HG02610 (cell line): ENCODE measurements around the gene PDLIM7.

ENCODE experiments used
- ATAC-seq: cut with Tn5 transposase; IDR thresholded peaks from one replicate; pipeline ENCODE4 v1.9.1; 2021; ENCODE audit warnings: mild to moderate bottlenecking, moderate library complexity; ENCODE audit not compliant: unreplicated experiment

Gene PDLIM7

DNA sequence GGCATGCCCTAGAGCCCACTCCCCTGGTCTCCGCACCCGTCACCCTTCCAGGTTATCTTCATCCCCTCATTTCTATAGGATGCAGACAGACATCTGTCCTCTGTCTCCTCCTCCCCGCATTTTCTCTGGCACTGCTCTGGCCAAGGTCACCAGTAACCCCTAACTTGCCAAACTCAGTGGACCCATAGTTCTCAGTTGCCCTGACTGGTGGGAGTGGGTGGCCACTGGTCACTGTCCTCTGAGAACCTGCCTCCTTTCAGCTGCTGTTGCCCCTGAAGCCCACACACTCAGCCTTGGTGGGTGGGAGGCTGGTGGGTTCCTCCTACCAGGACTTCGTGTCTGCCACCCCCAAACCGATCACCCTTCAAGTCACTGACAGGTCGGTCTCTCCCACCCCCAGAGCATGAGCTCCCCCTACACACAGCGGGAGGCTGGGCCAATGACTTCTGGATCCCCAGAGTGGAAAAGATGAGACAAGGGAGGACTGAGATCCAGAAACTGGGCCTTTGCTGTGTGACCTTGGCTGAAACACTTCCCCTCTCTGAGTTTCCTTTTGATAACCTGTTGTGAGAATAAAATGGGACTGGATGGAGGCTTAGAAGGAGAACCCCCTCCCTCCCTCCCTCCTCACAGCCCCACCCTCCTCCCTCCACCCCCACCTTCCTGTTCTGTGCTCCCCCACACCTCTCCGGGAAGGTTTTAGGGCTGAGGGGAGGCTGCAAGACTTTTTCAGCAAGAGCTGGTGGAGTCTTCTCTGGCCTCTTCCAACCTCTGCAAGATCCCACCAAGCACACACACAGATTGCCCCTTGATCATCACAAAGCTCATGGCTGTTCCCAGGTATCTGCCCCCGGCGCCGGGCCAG is 21.6 kb downstream of the PDLIM7 start:
- no peak for ATAC-seq

DNA sequence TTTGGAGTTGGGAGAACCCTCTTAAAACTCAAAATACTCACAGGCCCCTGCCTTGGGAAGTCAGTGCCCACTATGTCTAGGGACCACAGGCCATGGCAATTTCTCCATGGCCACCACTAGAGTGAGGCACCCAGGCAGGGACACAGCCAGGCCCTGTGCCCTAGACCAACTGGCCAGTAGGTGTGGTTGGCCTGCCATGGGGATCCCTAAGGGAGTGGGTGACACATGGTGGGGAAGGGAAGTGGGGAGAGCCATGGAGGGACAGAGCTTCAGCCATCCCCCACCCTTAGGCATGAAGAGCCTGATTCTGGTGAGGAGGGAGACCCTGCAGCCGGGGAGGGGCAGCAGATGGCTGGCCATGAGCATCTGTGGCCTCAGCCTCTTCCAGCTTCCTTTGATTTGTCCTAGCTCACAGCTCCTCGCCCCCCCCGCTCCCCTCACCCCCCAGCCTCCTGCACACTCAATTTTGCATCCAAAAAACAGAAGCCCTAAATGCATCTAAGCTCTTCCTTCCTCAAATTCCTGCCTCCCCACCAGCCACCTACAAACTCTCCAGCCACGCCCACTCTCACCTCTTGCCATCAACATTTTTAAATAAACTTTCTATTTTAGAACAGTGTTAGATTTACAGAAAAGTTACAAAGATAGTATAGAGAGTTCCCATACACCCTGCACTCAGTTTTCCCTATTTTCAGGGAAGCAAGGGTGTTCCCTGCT is 22.4 kb downstream of the PDLIM7 start:
- no peak for ATAC-seq

DNA sequence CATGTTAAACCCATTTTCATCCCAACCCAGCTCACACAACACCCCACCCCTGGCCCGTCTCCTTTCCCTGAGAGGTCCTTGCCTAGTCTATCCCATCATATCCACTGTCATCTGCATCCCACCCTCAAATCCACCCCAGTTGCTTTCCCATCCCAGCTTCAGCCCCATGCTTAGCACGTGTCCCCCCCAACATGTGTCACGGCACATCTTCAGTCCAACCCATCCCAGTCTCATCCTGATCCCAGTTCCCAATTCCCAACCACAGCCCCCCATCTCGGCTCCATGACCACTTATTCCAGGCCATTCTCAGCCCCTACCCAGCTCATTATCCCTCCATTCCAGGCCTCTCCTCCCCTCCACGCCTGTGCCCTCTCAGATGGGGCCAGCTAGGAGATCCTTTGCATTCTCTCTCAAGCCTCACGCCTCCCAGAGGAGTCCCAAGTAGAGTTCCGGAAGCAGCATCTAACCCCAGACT is 23.4 kb downstream of the PDLIM7 start:
- no peak for ATAC-seq

DNA sequence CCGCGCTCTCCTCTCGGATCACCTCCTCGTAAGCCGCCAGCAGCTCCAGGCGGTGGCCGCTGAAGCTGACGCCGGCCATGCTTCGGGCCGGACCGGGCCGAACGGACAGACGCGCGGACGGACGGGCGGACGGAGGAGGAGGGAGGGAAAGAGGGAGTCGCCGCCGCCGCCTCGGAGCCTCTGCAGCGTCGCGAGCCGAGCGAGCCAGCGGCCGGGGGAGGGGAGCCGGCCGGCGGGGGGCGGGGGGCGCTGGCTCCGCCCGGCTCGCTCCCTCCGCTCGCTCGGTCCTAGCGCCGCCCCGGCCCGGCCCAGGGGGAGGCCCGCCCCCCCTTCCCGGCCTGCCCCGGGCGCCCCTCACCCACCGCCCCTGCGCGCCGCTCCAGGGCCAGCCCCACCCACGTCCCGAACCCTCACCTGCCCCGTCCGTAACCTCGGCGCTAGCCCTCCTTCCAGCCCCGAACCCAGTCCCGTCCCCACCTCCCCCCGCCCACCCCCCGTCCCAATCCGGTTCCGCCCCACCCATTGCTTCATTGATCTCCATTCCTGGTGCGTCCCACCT is 23.9 kb downstream of the PDLIM7 start, which contains the start of gene DBN1:
Gene DBN1, minus strand, starts transcription at position 192 of the 559 bp plus-strand sequence. Its CDS starts 113 bp downstream, at position 79.
- no peak for ATAC-seq

DNA sequence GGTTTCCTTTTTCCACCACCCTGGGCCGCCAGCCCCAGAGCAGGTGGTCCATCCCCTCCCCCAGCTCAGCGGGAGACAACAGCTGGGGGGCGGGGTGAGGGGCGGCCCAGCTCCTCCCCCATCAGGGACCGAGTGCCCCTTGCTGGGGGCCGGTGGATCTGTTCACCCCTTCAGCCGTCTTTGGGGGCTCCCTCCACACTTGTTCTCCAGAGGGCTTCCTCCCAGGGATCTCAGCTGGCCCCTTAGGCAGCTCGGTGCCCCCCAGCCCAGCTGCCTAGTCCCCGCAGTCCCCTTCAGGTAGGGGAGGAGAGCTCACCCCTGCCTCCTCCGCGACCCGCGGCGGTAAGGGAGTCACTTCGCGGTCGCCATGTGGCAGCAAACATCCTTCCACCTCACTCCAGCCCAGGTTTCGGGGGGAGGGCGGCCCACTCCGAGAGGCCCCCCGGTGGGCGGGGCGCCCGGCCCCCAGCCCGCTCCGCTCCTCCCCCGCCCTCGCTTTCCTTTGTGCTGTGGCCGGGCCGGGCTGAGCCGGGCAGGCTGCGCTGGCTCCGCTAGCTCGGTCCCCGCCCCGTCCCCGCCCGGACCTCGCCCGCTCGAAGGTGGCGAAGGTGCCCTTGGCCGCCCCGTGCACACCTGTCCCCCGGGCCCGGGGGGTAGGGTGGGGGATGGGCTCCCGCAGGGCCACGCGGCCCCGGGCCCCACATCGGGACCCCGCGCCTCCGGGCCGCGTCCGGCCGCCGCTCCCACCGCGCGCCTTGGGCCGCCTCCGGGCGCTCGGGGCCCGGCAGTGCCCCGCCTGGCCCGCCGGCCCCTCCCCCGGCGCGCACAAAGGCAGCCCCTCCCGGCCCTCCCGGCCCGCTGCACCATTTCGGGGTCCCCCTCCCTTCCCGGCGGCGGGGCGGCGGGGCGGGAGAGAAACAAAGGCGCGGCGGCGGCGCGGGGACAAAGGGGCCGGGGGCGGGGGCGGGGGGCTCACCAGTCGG is 24.7 kb downstream of the PDLIM7 start:
- no peak for ATAC-seq

DNA sequence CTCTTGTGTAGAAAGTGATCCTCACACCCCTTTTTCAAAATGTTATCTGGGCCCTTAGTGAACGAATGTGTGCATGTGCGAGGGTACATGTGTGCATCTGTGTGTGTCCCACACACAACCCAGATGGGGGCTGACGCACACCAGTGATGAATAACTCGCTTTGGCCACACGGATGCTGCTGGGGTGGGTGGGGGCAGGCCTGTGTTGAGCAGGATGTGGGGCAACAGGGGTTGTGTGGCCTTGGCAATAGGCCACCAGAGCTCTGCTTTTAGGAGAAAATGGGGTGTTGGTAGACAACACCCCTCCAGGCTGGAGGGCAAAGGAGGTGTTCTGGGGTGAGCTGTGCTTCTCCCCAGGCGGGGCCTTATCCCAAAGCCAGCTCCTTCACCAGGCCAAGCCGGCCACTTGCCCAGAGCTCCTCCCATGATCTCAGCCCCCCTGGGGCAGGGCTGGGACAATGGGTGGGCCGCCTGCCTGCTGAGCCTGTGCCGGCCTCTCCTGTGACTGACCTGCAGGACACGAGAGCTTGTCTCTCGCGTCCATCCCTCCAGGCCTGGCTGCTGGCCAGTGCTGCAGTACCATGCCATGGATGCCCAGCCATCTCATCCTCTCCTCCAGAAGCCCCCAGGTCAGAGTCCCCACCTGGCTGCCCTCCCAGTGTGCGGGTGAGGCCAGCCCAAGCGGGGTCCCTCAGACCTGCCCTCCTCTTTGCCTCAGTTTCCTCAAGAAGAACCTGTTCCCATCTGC is 25.6 kb downstream of the PDLIM7 start:
- ATAC-seq = no peak

DNA sequence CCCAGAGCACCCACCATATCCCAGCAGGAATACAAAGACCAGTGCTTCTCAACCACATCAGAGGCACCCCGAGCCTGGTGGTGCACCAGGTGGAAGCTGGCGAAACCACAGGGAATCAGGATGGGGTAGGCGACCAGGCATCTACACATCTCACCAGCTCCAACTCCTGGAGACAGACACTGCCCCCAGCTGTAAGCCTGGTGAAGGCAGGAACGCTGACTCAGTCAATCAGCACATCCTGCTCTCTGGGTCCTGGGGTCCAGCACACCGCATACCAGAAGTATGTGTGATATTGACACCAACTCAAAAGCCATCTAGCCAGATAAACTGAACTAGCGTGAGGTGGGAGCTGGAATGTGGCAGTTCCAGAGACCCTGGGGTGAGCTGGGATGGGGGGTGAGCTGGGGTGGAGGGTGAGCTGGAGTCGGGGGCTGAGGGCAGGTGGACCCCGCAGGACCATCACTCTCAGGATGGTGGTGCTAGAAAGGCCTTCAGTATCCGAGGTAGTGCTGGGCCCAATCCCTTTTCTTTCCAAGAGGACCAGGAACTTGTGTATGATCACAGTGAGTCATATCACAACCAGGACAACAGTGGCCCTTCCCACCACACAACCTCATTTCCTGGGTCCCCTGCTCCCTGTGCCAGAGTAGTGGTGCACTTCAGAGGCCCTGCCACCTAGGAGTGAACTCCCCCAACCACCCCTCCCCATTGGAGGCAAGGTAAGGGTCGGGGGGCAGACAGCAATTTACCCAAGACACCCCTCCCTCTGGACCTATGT is 26.5 kb downstream of the PDLIM7 start:
- no peak for ATAC-seq

DNA sequence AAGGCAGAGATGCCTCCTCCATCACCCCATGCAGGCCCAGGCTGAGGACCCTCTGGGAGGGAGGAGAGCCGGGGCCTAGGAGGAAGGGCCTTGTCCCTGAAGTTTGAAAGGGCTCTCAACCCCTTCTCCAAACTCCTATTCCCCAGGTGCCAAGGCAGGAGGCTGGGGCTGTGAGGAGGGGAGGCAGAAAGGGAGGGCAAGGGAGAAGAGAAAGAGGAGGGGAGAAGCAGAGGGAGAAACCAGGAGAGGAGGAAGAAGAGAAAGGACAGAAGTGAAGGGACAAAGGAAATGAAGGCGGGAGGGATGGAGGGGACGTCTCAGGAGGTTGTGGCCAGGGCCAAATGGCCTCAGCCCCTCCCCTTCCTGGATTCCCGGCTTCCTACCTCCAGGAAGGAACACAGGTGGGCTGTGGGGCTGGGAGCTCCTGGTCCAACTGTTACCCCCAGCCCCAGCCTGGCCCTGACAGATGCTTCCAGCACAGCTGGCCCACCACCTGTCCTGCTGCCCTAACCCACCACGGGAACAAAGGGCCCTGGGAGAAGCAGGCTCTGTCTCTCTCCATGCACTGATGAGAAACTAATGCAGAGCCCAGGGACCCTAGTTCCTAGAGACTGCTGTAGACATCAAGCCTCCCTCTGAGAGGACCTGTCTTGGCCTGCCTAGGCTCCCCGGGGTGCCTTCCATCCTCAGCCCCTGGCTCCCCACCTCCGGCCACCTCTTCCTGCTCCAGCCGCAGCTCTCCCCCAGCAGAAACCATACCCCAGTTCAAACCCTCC is 27.5 kb downstream of the PDLIM7 start:
- ATAC-seq = no peak

DNA sequence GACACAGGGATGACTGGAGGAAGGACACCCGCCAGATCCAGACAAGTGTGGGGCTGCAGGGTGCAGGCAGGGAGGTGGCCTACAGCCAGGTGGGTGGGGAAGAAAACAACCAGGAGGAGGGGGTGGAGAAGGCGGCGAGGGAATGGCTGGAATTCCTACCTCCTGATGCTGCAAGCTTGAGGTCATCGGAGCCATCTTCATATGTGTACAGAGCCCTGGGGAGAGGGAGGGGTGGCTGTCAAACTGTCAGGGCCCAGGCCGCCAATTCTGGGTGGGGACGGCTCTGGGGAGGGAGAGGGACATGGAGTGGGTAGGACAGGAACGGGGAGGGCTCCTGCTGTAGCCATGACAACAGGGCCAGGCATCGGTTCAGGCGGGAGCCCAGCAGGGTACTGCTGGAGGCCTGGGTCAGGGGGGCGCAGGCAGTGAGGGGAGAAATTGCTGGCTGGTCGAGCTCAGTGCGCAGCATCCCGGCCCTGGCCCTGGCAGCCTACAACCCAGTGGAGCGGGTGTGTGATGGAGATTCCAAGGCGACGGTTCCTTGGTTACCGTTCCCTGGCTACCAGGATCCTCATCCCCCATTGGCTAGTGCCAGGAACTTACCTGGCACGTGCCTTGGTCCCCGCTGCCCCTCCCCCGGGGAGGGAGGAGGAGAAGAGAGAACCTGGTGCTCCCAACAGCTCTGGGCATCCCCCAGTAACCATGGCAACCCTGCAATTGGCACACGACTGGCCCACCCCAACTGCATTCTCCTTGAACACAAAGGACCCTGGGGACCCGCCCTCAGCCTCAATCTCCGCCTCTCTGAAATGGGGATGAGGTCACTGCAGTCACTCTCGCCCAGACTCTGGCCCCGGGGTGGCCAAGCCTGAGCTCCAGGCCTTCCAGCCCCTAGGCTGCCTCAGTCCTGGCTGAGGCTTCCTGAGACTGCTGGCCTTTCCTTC is 28.4 kb downstream of the PDLIM7 start:
- no peak for ATAC-seq

DNA sequence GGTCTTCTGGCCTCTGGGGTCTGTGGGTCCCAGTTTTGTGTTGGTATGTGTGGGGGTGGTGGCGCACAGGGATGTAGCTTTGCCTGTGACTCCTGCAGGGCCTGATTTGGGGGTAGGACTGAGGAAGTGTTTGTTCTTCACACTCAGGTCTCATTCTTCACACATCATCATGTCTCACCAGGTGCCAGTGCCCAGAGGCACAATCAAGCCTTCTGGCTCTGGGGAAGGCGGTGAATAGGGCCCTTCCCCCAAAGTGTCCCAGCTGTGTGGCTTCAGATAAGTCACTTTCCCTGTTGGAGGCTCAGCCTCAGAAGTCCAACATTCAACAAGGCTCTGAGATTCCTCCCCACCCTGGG is 29.1 kb downstream of the PDLIM7 start:
- no peak for ATAC-seq

DNA sequence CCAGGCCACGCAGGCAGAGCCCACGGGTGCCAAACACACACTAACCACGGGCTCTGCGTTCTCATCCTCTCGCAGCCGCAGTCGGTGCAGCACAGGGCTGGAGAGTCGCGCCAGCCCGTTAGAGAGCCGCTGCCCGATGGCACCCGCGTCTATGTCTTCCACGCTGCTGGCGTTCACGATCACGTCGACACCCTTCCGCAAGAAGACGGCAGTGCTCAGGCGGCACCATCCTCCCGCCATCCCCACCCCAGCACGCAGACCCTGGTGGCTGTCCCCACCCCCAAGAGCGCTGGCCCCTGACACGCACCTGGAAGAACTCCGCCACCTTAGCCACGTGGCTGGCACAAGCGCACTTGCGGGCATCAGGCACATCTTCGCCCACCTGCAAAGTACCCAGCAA is 30.0 kb downstream of the PDLIM7 start:
- ATAC-seq = no peak

DNA sequence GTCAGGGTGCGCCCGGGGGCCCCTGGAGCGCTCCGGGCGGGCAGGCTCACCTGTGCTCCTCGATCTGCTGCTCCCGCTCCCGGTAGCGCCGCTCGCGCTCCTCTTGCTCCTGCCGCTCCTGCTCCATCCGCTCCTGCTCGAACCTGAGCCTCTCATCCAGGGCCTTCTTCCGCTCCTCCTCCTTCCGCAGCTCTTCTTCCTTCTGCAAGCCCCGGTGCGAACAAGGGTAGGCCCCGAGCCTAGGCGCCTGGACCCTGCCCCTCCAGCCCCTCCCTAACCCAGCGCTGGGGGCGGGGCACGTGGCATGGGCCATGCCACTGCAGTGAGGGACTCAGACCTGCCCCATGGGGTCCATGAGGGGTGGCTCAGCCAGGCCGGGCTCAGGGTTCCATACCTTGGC is 30.5 kb downstream of the PDLIM7 start:
- no peak for ATAC-seq

DNA sequence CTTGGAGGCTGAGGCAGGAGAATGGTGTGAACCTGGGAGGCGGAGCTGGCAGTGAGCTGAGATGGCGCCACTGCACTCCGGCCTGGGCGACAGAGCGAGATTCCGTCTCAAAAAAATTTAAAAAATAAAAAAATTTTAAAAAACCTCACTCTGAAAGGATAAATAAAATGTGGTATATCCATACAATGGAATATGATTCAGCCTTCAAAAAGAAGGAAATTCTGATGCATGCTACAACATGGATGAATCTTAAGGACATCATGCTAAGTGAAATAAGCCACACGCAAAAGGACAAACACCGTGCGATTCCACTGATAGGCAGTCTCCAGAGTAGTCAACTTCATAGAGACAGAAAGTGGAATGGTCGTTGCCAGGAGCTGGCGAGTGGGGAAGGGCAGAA is 32.4 kb downstream of the PDLIM7 start:
- ATAC-seq = no peak

DNA sequence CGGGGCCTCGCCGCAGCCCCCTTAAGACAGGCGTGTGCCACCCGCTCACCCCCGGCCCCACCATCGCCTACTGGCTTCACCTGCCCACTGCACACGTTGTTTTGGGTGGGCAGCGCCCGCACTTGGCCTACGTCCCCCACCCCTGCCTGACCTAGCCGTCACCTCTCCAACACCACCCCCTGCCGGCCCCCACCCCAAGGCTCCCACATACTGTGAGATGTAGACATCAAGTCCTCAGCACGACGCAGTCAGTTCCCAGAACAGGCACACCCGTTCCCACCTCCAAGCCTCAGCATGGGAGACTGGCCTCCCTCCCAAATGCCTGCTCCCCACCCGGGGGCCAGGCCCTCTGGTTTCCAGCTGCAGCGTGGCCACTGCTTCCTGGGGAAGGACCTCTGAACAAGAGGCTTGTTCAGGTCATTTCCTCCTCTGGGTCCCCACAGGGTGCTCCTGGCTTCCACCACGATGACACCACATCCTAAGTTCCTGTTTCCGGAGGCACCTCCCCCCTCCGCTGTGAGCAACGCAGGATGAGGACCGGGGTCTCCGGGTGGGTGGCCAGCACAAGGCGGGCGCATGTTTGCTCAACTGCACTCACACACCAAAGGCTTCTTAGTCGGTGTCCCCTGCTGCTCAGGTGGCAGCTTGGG is 35.3 kb downstream of the PDLIM7 start:
- ATAC-seq = no peak

DNA sequence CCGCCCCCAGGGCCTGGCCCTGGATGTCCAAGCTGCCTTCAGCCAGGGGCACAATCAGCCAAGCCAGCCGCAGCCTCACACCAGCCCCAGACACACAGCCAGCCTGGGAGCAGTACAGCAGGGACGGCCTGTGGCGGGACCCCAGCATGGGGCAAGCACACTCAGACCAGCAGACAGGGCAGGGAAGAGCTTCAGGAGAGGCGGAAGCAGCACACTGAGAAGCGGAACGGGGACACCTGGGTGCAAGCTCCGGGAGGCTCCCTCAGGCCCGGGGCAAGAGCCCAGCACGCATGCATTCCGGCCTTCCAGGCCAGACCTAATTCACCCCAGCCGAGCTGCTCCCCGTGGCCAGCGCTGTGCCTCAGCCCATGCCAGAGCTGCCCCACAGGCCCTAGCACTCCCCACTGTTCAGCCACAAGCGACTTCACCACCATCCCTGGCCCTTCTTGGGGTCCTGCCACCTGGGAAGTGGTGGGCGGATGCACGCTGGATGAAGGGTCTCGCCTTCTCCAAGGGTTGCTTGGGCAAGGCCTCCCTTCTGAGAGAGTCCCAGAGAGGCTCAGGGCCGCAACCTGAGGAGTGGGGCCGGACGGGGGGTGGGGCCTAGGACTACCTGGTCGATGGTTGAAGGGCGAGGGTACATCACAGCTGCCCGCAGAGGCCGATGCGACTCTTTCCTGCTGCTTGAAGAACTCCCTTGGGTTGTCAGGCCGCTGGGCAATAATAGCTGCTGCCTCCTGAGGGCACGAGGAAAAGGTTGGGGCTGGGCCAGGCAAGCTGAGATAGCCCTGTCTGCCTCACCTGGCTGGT is 37.4 kb downstream of the PDLIM7 start:
- ATAC-seq = no peak

DNA sequence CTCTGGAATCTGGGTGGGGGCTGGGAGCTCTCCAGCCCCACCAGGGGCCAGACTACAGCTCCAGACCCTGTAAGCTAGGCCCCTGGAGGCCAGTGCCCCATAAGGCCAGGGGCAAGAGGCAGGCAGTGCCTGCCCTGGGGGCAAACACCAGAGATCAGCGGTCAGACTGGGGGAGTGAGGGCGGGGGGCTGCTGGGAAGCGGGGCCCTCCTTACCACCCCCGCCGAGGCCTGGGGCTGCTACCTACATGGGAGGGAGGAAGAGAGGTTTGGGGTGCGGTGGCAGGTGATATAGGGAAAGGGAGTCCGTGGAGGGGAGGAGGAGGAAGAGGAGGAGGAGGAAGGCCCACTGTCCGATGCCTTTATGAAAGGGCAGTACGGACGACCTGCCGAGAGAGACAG is 38.0 kb downstream of the PDLIM7 start:
- no peak for ATAC-seq
